Thymus (tissue), 11 donors: ENCODE measurements around the gene SLC4A2. TPM values are rescaled to one million over a fixed set of nuclear protein-coding genes. Genes with fewer than 3 reads are reported as not detected.
A peak's percentile ranks its signal among the peaks of the same experiment; 100 is the strongest.

ENCODE experiments used
- DNase-seq, 9 donors: peaks; one replicate each; pipeline ENCODE4 v3.0.0-alpha.2; 2013; ENCODE audit warnings: low spot score in 9 of 9, low read depth in 6 of 9, missing footprints in 1 of 9
- H3K27ac ChIP-seq, 2 donors: one replicate each; pipeline ENCODE4 v1.5.1; 2013; ENCODE audit warnings: control low read depth in 1 of 2, low read depth in 1 of 2, low read length in 1 of 2, mild to moderate bottlenecking in 1 of 2, moderate library complexity in 1 of 2
- H3K27me3 ChIP-seq, 2 donors: one replicate each; pipeline ENCODE4 v1.5.1; 2013; ENCODE audit warnings: low read length in 1 of 2; ENCODE audit not compliant: control insufficient read depth in 2 of 2, insufficient read depth in 1 of 2
- H3K36me3 ChIP-seq, 2 donors: one replicate each; pipeline ENCODE4 v1.5.1; 2013; ENCODE audit warnings: low read length in 1 of 2, mild to moderate bottlenecking in 1 of 2, moderate library complexity in 1 of 2; ENCODE audit not compliant: control insufficient read depth in 2 of 2, insufficient read depth in 2 of 2
- H3K4me1 ChIP-seq, 2 donors: one replicate each; pipeline ENCODE4 v1.5.1; 2013; ENCODE audit warnings: low read length in 2 of 2; ENCODE audit not compliant: control insufficient read depth in 2 of 2, insufficient read depth in 2 of 2
- H3K4me3 ChIP-seq, 2 donors: one replicate each; pipeline ENCODE4 v1.5.1; 2013; ENCODE audit warnings: low read length in 2 of 2, control low read depth in 1 of 2, mild to moderate bottlenecking in 1 of 2
- H3K9me3 ChIP-seq, 2 donors: one replicate each; pipeline ENCODE4 v1.5.1; 2013; ENCODE audit warnings: low read length in 1 of 2, mild to moderate bottlenecking in 1 of 2; ENCODE audit not compliant: control insufficient read depth in 2 of 2, insufficient read depth in 1 of 2
- WGBS: extraction: QIAGEN DNeasy Blood & Tissue Kit; methylation state at CpG from one replicate; pipeline ENCODE4 v1.1.7; 2013; 5-methylcytosine and 5-hydroxymethylcytosine counted together
- polyA plus RNA-seq: library from polyadenylated mRNA; stranded (reverse); fragments of 200-250 nt; gene quantifications from one replicate; pipeline ENCODE4 v1.2.3, GENCODE V29; 2013
- total RNA-seq: library from RNA; stranded (reverse); fragments of 120-200 nt; gene quantifications from one replicate; pipeline ENCODE4 v1.2.4, GENCODE V29; 2013
- donor health status: healthy.

The SLC4A2 gene
- total and polyA plus RNA-seq, 2 donors: 22.9 to 89.5 TPM

DNA sequence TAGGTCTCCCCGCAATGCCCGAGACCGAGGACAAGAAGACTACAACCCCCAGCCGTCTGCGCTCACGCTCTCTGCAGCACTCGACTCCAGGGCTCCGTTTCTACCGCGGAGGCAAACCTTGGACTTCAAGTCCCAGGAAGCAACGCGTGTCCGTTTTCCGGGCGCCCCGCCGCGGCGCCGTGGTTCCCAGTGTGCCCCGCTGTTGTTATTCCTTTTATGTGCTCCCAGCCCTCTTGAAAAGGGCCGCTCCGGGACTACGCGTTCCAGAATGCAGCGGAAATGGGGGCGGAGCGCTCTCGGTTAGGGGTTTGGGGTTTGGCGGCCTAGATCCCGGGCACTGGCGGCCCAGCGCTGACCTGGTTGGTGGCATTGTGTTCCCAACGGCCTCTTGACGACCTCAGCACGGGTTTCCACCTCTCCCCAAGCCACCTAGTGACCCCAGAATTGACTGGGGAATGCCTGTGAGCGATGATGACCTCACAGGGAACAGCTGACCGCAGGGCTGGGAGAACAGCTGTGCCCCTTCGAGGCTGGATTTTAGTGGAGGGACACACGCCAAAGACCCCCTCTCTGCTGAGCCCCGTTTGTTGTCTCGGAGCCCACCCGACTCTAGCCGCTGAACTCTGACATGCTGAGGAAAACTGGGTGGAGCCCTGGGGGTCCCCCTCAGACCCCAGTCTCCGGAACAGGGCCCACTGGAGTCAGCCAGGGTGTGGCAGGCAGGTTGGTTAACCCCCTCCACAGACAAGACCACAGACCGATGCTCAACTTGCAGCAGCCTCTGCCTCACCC, 1.2 kb upstream of the SLC4A2 start:
- 2% methylated on average over 46 of the region's 46 CpGs for WGBS
- Histone ChIP-seq H3K4me1 (peaks cover 27 to 38% of the 10 kb centered on the region in 2 donors), H3K4me3 (peak overlapping the region; percentile 67 to 69), H3K36me3 (peaks cover 3 to 10% of the 10 kb centered on the region in 2 donors), H3K27me3 (no peaks in the 10 kb centered on the region), H3K9me3 (no peaks in the 10 kb centered on the region), H3K27ac (peak overlapping the region; percentile 90 to 95)
- peak; percentile 95 to 100 (median 98) for DNase-seq

DNA sequence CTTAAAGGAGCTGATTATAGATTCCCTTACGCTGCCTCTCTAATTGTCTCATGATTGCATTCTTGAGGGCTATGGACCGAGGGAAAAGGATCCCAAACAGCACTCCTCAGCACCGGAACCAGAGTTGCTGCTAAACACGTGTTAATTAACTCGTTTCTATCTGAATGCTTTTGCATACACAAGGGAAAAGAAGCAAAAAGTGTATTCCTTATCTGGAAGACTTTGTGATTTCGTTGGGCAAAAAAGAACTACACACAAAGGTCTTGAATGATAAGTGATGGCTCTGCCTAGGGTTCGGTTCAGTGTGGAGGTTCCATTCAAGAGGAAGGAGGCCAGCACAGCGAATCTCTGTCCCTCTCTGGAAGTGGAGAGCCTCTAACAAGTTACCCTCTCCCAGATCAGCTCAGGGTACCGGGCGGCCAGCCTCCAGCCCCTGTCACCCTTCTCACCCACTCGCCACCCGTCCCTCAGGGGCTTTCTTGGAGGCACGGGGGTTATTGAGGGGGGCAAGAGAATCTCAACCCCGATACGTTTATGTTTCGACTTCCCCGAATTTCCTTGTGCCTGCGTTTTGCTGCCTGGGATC, 515 bp upstream of the SLC4A2 start:
- no peaks in the 10 kb centered on the region for H3K9me3 ChIP-seq
- peaks cover 27 to 35% of the 10 kb centered on the region in 2 donors for H3K4me1 ChIP-seq
- DNase-seq: peak in 4 of 9 donors; percentile 19 to 36 (median 28)
- H3K27ac ChIP-seq: peak overlapping the region; percentile 90 to 95
- H3K27me3 ChIP-seq: no peaks in the 10 kb centered on the region
- H3K36me3 ChIP-seq: peaks cover 3 to 14% of the 10 kb centered on the region in 2 donors
- peak overlapping the region; percentile 67 to 69 for H3K4me3 ChIP-seq
- 13% methylated on average over 18 of the region's 18 CpGs for WGBS

DNA sequence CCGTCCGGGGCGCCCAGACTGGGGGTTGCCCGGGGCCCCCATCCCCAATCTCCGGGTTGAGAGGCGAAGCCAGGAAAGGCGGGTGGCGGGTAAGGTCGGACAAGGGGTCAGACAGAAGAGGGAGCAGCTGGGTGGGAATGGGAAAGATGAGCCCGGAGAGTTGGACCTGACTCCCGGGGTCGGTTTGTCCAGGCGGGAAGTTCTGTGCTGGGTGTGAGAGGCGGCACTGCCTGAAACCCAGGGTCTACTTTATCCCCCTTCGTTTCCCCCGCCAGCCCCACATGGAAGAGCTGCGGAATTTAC, 675 bp downstream of the SLC4A2 start:
- H3K4me3 ChIP-seq: peak overlapping the region; percentile 67 to 69
- H3K36me3 ChIP-seq: peaks cover 14 to 25% of the 10 kb centered on the region in 2 donors
- H3K27me3 ChIP-seq: no peaks in the 10 kb centered on the region
- no peaks in the 10 kb centered on the region for H3K9me3 ChIP-seq
- H3K27ac ChIP-seq: no peak overlapping the region
- 4% methylated on average over 17 of the region's 17 CpGs for WGBS
- no peak for DNase-seq
- peaks cover 27 to 35% of the 10 kb centered on the region in 2 donors for H3K4me1 ChIP-seq

- peaks cover 27 to 35% of the 10 kb centered on the region in 2 donors for H3K4me1 ChIP-seq
- 22% methylated on average over 21 of the region's 21 CpGs for WGBS
- peak overlapping the region; percentile 67 to 69 for H3K4me3 ChIP-seq
- no peaks in the 10 kb centered on the region for H3K27me3 ChIP-seq
- H3K9me3 ChIP-seq: no peaks in the 10 kb centered on the region
- no peak overlapping the region for H3K27ac ChIP-seq
- peaks cover 19 to 30% of the 10 kb centered on the region in 2 donors for H3K36me3 ChIP-seq
- DNase-seq: peak in 1 of 9 donors; percentile 35
Observed at GRCh38 chr7:151060416-151061212, 1.2 kb downstream of the SLC4A2 start.

GRCh38 chr7:151061213-151062110, 2.1 kb downstream of the SLC4A2 start:
- Histone ChIP-seq H3K36me3 (peaks cover 28 to 38% of the 10 kb centered on the region in 2 donors), H3K4me3 (no peak overlapping the region), H3K4me1 (peaks cover 25 to 35% of the 10 kb centered on the region in 2 donors), H3K27ac (no peak overlapping the region), H3K9me3 (no peaks in the 10 kb centered on the region), H3K27me3 (no peaks in the 10 kb centered on the region)
- no peak for DNase-seq
- 92% methylated on average over 33 of the region's 33 CpGs for WGBS

DNA sequence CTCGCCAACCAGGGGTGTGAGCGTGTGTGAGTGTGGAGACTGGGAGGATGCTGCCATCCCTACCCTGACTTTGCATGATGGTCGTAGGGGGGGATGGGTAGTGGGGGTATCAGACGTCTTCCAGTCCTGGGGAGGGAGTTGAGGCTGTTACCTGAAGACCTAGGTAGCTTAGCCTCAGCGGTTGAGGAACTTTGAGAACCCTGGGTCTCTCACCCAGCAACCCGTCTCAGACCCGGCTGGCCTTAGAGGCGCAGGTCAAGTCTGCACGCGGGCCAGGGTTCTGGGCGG, 2.7 kb downstream of the SLC4A2 start:
- H3K27me3 ChIP-seq: no peaks in the 10 kb centered on the region
- 96% methylated on average over 11 of the region's 11 CpGs for WGBS
- H3K9me3 ChIP-seq: no peaks in the 10 kb centered on the region
- no peak for DNase-seq
- no peak overlapping the region for H3K27ac ChIP-seq
- no peak overlapping the region for H3K4me3 ChIP-seq
- peaks cover 29 to 44% of the 10 kb centered on the region in 2 donors for H3K36me3 ChIP-seq
- H3K4me1 ChIP-seq: peaks cover 19 to 30% of the 10 kb centered on the region in 2 donors

DNA sequence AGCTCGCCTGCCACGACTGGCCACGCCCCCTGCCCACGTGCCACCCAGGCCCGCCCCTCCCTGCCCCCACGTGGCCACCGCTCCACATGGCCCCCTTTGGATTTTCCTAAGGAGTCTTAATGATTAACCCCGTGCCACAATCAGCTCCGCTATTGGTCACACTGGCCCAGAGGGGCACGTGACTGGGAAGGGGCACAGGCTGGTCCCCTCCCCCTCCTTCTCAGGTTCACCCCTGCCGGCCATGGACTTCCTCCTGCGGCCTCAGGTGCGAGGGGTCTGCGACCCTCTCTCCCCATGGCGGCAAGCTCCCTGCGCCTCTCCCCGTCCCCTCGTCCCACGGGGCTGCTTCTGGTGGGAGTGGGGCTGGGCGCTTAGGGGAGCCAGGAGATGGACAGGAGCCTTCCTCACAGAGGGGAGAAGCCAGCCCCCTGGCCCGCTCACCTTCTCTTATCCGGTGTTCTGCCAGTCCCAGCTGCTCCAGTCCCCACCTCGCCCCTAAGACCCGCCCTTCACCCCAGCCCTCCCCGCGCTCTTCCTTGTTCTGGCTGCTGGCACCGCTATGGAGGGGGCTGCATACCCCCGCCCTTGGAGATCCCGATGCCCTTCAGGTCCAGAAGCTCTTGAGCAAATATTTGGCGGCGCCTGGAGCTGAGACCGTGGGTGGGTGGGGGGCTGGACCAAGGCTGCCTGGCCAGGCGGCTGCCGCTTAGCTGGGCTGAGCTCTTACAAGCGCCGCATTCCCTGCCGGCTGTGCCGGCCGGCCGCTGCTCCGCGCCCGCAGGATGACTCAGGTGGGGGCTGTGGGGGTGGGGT, 3.2 kb downstream of the SLC4A2 start:
- peaks cover 16 to 27% of the 10 kb centered on the region in 2 donors for H3K4me1 ChIP-seq
- H3K9me3 ChIP-seq: no peaks in the 10 kb centered on the region
- H3K4me3 ChIP-seq: no peak overlapping the region
- DNase-seq: no peak
- no peak overlapping the region for H3K27ac ChIP-seq
- H3K36me3 ChIP-seq: peaks cover 34 to 49% of the 10 kb centered on the region in 2 donors
- 93% methylated on average over 43 of the region's 43 CpGs for WGBS
- H3K27me3 ChIP-seq: no peaks in the 10 kb centered on the region

GRCh38 chr7:151063212-151063561, 3.8 kb downstream of the SLC4A2 start:
- Histone ChIP-seq H3K27me3 (no peaks in the 10 kb centered on the region), H3K4me1 (peaks cover 16 to 26% of the 10 kb centered on the region in 2 donors), H3K27ac (no peak overlapping the region), H3K9me3 (no peaks in the 10 kb centered on the region), H3K4me3 (no peak overlapping the region), H3K36me3 (peaks cover 40 to 55% of the 10 kb centered on the region in 2 donors)
- no peak for DNase-seq
- 94% methylated on average over 11 of the region's 11 CpGs for WGBS
